Activated CD4-positive, CD25-positive, alpha-beta regulatory T cell treated with anti-CD3 and anti-CD28 coated beads, Interleukin-2, amount 50 U/mL, for 24 hours (primary cell): ENCODE data around the gene CCDC167.
A peak's percentile ranks its signal among the peaks of the same experiment; 100 is the strongest.

Source experiments
- ATAC-seq, 2 donors: fragments of 150-1000 bp; cut with Tn5 transposase; one replicate each; pipeline ENCODE4 v1.10.0; 2021; ENCODE audit warnings: mild to moderate bottlenecking in 1 of 2, moderate library complexity in 1 of 2

The CCDC167 gene

DNA sequence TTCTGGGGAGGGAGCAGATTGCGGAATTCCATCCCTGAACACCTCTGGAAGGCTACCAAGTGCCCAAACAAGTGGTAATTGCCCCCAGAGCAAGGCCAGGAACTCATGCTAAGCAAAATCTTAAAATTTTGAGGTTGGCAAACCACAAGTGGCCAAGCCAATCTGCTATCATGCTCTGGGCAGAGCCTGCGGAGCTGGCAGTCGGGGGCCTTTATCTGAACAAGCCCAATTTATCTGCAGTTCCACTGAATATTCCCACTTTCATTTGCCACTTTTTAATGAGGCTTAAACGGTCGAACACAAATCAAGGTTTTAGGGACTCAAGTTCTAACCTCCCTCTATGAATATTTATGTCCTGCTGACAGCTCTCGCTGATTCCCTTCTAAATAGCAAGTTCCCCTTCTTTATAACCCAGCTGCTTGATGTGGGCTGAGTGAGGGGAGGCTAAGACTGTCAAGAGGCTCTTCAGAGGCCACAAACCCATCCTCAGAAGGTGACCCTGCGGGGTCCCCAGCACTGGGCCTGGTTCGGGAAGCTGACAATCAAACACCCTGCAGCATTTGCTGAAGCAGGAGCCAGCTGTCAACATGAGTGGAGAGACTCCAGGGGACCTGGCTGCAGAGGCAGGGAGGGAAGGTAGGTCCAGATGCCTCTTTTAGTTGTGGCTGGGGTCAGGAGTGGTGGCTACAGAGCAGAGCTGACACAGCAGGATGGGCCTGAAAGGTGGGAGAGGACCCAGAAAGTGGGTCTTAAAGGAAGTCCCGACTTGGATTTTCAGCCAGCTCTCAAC lies 11.9 kb downstream of the CCDC167 start:
- no peak for ATAC-seq

DNA sequence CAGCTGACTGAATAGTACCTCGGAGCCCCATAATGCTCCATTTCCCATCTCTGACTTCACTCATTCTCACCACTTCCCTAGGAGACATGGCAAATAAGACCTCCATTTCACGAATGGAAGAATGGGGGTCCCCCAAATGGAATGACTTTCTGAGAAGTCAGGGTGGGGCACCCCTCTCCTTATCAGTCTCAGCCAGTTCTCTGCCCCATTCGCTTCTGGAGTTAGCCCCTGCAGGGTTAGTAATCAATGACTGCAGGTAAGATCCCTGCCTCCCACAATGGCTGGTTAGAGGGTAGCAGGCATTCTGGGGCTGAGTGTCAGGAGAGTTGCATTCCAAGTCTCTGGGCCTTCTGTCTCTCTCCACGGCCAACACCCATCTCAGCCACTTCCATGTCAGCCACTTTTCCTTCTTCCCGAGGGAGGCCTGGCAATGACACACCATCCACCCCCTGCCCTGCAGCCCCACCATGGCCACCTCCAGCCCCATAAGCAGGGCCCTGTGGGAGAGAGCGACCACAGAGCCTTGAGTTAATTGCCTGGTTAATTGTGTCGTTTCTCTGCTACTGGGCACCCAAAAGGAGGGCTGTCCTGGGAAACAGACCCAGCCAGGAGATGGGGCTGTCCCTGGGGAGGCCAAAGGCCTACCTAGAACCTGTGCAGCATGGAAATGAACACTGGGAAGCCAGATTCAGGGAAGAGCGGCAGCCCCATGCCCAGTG lies 13.4 kb downstream of the CCDC167 start:
- ATAC-seq, result no peak

DNA sequence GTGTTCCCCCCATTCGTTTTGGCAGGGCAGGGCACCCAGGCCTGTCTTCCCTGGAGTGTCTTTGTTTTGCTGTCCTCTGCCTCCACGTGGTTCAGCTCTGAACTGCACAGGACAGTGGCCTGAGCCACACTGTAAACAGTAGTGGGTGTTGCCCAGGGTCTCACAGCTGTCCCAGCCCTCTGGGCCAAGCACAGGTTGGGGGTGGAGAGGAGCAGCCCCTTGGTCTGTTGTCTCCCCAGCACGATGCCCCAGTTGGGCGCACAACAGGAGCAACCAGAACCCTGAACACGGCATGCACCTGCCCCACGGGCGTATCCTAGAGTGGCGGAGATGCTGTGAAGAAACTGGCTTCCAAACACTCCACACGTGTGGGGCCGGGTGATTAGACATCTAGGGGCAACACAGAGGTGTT lies 14.4 kb downstream of the CCDC167 start:
- ATAC-seq, result no peak

DNA sequence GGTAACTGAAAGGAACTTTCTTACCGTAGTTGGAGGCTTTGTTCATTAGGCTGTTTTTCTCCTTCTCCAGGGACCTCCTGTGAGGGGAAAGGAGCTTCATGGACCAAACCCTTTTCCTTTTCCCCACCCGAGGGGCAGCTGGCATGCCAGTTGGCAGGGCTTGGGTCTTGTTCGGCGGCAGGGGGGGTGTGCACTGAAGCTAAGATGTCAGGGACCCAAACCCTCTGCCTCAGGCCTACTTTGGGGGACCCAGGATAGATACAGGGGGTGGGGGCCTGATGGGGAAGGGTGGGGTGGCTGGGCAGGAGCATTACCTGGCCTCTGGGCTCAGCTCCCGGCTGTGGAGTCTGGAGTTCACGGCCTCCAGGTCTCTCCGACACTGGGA lies 14.9 kb downstream of the CCDC167 start:
- ATAC-seq, result no peak

DNA sequence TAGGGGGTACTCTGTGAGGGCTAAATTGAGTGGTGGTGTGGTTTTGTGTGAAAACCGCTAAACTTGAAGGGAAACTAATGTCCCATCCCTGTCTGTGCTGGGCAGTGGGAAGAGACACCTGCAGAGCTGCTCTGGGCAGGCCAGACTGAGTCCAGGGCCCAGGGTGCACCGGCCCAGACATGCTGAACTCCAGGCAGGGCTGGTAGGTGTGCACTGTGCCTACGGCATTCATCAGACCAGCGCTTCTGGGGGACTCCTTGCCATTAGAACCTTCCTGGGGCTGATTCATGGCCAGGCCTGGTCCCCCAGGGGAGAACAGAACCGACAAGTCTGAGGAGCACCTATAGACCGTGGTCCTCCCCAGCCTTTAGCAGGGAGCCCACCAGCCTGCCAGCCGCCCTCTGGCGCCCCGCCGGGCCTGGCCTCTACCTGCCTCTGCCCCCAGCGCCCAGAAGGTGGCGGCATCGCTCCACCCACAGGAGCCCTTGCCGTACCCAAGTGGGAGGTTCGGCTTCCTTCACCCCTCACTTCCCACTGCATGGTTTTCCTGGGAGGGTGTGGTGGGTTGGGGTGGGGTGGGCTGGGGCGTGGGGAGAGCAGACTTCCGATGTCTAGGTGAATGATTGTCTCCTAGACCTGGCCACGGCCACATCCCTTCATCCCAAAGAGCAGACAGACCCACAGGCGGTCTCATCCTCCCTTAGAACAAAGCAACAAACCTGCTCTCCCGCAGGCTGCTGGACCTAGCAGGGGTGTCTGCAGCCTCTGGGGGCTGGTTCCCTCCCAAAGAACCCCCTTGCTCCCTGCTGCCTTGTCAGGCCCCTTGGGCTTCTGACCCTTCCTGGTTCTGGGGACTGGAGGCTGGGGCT lies 15.5 kb downstream of the CCDC167 start:
- ATAC-seq, result peak; percentile 62 to 67

DNA sequence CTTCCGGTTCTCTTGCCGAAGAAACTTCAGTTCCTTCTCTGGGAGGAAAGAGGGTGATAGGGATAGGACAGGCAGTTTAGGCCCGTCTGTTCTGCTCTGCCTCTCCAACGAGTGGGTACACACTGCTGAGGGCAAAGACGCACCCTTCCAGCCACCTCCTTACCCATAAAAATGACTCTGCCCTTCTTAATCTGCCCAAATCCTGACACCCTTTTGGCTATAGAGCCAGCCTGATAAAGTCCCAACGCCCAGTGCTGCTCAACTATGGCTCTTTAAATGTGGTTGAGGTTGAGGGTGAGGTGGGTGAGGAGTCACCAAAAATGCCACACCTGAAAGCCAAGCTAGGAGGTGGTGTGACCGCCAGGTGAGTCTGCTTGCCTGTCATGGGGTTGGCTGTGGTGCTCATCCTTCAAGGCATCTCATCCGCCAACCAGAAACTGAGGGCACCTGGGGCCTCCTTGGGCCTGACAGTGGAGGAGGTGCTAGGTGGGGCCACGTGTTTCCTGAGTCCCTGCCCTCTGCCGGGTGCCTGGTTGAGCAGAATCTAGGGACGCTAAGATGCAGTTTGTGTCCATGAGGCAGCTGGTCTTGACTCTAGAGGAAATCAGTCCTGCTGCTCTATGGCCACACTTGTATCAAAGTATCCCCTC lies 16.3 kb downstream of the CCDC167 start:
- ATAC-seq, result no peak

DNA sequence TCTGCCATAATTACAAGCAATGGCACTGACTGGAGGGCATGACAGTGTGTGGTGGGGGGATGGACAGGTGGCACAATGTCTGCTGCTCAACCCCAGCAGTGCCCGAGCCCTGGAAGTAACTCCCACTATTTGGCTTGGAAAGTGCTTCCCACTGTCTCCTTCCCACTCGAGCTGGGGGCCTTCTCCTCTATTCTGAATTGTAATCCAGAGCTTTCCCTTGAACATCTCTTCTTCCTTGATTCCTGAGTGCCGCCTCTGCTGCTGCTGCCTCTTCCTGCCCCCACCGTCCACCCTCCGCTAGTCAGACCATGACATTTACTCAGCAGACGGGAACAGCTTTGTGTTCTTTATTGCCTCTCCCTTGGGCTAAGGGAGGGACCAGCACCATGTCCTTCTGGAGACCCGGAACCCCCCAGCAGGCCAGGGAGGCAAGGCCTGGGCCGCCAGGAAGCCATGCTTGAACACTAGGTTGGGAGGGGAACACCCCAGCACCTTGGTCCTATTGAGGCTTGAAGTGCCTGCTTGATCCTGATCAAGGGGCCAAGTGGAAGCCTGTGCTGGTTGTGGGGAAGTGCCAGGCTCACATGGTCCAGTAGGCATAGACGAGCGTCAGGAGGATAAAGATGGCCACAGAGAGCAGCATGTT lies 17.0 kb downstream of the CCDC167 start:
- no peak for ATAC-seq

DNA sequence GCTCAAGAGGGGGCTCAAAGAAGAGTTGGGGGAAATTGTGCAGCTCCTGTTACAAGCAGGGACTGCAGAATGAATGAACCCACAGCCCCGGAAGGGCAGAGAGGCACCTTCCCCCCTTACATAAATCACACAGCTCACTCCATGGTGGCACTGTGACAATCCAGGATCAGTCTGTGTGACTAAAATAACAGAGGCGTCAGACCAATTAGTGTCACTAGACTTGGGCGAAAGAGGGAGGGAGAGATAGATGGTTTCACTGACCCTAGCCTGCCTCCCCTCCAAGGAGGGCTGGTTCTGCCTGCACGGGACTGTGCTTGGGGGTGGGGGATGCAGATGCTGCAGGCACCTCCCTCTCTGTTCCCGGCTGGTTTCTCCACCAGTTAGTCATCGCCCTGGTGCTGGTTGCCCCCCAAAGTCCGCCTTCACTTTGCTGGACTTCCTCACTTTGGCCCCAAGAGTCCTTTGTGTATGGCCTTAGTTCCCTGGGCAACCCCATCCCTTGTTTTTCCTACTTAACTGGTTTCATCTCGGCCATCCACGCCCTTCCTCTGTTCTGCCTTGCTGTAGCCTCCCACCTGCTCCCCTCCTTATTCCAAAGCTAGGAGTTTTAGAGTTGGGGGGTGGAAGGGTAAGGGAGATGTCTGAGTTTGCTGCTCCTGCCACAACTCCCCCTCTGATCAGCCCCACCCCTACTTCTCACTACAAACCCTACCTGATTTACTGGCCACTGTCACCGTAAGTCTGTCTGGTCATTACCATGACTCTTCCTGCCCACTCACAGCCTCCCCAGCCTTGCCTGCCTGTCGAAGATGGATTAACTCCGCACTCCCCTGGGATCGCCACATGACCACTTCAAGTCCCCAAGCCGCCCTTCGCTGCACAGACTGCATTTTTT lies 17.7 kb downstream of the CCDC167 start:
- no peak for ATAC-seq

DNA sequence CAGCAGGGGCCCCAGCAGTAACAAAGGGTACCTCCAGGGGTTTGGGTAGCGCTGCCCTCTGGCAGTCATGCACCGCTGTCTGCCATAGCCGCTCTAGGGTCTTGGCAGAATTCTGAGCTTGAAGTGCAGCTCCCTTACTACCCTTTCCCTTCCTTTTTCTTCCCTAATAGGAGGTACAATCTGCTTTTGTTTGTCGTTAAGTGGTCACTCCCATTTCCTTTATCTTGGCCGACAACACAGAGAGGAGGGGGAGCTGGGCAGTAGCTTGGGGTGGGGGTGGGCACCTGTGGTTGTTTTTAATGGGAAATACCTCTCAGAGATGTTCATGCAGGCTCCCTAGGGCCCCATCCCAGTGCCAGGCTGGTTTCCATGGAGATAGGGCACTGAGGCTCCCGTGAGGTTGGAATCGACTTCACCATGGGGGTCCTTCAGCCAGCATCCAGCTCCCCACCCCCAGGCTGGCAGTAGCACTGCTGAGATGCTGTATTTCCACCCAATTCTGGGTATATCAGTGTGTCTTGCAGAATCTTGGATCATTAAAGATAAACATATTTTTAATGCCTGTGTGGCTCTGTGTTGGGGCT lies 18.6 kb downstream of the CCDC167 start:
- ATAC-seq, result no peak

DNA sequence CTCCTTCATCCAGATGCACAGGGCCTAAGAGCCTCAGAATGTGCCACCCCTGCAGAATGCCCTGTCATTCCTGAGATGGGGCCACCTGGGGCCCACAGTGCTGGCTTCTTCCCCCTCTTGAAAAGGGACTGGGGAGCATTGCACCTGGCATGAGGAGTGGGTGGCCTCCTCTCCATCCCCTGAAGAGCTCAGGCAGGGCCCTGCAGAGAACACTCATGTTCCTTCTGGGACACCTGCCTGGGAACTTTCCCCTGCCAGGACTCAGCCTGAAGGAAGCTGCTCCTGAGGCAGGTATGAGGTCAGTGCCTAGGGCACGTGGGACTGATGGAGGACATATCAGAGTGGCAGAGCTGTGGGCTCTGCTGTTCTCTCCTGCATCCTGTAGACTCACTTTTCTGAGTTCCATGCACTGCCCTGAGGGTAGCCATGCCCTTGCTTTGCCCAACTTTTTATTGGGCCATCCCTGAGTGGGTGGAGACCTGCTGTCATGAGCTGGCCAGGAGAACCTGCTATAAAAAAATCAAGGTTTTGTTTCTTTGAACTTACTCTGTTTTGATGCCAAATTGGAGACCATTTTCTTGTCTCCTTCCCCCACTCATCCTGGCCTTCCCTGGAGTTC lies 19.5 kb downstream of the CCDC167 start:
- ATAC-seq, result no peak

DNA sequence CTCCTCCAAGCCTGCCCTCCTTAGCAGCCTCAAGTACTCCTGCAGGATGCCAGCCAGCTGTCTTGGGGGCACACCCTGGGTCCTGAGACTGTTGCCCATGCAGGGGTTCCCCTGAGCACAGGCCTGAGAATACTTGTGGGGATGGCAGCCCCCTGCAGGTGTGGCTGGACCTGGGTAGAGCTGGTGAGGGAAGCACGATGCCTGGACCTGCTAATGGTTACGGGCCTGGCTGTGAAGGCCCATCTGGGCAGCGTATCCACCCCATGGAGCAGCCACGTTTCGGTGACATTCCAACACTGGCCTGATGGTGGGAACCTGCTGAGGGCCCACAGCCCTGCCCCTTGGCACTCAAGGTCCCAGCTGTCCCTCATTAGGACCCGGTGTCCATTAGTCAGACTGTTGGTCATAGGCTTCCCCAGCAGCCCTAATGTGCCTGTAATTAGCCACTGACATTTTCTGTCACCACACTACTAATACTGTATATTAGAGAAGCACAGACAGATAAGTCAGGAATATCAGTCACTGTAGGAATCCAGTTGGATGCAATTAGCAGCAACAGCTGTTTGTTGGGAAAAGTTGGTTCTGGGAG lies 20.3 kb downstream of the CCDC167 start:
- ATAC-seq, result no peak

DNA sequence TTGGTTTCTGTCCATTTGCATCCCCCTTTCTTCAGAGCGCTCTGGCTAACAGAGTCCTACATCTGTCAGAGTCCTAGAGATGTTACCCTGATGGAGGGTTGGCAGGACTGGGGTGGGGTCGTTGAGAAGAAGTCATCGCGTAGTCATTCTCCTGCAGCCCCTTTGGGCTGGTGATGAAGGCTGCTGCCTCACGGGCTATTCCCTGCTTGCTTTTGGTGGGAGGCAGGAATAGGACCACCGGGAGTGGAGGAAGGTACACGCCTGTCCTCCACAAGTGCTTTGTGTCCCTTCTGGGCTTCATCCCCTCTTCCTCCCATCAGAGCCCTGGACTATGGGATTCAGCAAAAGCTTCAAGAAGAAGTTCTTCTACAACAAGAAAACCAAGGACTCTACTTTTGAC lies 20.9 kb downstream of the CCDC167 start:
- ATAC-seq, result no peak

DNA sequence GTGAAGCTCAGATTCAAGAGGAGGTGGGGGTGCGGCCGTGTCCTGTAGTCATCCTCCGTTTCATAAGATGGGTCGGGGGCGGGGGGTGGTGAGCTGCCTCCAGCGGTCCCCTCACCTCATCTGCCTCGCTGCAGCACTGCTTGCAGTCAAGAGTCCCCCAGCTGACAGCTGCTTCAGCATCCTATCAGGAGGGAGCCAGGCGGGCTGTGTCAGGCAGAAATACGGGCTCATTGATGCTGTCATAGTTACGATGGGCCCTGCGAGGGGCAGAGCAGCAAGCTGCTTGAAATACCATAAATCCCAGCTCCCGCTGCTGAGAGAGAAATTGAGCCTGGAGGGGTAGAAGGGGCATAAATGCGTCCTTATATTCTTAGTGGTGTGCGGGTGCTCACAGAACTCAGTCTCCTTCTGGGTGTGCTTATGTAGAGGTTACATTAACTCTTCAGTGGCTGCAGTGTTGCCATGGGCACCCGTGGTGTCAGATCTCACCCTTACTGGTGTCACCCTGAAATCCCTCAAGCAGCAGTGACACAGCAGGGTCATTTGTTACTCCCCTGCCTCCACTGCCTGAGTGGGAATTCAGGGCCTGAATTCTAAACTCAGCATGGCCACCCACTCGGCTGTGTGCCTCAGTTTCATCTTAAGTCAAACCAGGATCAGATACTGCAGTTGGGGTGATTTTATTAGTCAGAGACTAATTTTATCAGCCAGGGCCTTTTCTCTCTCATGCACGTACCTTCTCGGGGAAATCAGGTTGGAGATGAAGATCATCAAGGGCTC lies 21.8 kb downstream of the CCDC167 start:
- ATAC-seq, result peak in 1 of 2 donors; percentile 19

DNA sequence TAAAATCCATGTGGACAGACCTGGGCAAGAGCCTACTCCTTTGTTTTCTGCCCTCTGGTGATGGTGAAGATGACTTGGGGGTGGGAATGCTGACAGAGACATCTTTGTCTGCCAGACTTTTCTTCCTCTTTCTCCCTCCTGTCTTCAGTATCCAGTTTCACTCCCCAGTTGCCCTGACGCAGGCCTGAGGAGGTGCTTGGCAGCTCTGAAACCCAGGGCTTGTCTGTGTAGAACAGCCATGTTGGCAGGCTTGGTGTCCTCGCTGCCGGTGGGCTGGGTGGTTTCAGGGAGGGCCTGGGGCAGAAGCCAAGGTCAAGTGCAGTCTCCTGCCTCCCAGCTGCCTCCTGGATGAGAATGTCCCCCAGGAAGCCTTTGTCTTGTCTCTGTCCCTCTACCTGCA lies 22.5 kb downstream of the CCDC167 start:
- no peak for ATAC-seq

DNA sequence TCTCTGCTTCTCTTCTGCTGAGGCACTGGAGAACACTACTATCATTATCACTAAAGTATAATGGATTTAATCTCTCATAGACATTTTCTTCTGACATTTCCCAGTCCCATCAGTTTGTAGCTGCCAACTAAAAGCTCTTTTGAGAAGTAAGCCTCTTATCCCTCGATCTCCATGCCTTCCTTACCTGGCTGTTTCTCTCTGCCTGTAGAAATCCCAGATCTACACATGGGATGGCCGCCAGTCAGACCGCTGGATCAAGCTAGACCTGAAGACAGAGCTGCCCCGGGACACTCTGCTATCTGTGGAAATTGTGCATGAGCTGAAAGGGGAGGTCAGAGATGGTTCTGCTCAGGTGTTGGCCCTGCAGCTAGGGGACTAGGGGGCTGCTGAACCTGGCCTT lies 25.4 kb downstream of the CCDC167 start:
- ATAC-seq, result no peak

DNA sequence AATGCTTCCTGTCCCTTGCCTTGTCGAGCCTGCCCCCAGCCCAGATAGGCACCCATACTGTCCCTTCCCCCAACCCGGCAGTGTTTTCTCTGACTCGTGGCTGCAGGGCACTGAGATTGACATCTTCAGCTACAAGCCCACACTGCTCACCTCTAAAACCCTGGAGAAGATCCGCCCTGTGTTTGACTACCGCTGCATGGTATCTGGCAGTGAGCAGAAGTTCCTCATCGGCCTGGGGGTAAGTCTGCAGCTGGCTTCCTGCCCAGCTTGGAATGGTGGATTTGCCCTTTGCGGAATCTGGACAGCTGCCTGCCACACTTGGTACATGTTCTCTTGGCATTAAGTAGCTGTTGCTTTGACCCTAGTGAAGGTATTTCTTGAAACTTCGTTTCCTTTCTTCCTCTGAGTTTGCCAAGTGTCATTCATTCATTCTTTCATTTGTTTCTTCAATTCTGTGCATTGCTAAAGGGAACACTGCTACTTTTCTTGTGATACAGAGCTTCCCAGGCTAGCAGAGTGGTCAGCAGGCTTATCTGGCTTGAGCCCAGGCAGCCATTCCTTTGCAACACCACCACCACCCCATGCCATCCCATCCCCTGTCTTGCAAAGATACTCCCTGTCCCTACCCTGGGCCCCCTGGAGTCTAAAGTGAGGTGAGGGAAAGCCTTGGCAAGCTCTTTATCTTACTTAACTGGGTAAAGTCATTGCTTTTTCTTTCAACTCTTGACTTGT lies 26.2 kb downstream of the CCDC167 start:
- no peak for ATAC-seq

DNA sequence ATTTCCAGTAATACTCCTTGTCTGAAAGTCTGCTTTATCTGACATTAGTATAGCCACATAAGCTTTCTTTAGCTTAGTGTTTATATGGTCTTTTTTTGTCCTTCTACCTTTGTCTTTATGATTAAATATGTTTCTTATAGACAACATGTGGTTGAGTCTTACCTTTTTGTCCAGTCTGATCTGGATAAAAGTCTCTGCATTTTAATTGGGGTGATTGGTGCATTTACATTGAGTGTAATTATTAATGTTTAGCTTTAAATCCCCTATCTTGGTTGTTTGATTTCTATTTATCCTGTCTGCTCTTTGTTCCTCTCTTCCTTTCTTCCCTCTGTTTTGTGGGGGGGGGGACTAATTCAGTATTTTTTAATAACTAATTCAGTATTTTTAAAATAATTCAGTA lies 32.0 kb downstream of the CCDC167 start:
- ATAC-seq, result no peak

DNA sequence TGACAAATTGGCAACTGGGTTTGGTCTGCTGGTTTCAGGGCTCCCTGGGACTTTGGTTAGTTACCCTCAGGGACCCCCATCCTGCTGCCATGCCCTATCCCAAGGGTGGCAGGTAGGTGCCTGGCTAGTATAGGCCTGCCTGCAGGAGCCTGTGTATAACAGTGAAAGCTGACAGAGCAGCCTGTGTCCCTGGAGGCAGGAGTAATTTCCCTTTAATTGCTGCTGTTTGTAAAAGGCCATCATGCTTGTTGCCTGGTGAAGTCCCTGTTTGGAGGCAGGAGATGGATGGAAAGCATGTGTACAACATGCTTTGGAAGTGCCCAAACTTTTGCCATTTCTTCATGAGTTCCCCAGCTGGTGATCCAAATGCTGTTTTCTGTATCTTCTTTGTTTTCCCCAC lies 36.6 kb downstream of the CCDC167 start:
- no peak for ATAC-seq
